HL-60/S4 treated with phorbol 12-myristate 13-acetate at 8.2 ng/mL for 4 days and 3 days (cell line): Measurements from ENCODE around the gene RAVER1.
"Not testable (repeated sequence)": the region's sequence is repeated elsewhere in the genome, so short reads cannot be mapped to it uniquely, and the experiment has no call there.

Experiments
- in situ Hi-C: fragments of 300-500 bp; cut with MboI; formaldehyde crosslinking; loops from 2 replicates; pipeline ENCODE4 v1.15.0; 2022; ENCODE audit warnings: low sequenced_read_pairs

RAVER1 gene

GRCh38 chr19:10344780-10345179 lies 11.5 kb upstream of the RAVER1 start:
- in situ Hi-C loops, result no loop called here

GRCh38 chr19:10343495-10343894 lies 10.2 kb upstream of the RAVER1 start:
- in situ Hi-C loops, result no loop called here

GRCh38 chr19:10339977-10340376 lies 6.6 kb upstream of the RAVER1 start:
- in situ Hi-C loops, result no loop called here

GRCh38 chr19:10339380-10339960 lies 6.1 kb upstream of the RAVER1 start, which contains the start of gene ICAM3:
Gene ICAM3, minus strand, starts transcription at chr19:10339624. Its CDS starts 10 bp downstream, at chr19:10339614.
- in situ Hi-C loops, result no loop called here

GRCh38 chr19:10338940-10339339 lies 5.6 kb upstream of the RAVER1 start:
- in situ Hi-C loops, result no loop called here

DNA sequence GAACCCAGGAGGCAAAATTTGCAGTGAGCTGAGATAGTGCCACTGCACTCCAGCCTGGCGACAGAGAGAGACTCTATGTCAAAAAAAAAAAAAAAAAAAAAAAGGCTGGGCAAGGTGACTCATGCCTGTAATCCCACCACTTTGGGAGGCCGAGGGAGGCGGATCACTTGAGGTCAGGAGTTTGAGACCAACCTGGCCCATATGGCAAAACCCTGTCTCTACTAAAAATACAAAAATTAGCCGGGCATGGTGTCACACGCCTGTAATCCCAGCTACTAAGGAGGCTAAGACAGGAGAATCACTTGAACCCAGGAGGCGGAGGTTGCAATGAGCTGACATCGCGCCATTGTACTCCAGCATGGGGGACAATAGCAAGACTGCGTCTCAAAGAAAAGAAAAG lies 3.4 kb upstream of the RAVER1 start:
- in situ Hi-C loops, result not testable (repeated sequence)

DNA sequence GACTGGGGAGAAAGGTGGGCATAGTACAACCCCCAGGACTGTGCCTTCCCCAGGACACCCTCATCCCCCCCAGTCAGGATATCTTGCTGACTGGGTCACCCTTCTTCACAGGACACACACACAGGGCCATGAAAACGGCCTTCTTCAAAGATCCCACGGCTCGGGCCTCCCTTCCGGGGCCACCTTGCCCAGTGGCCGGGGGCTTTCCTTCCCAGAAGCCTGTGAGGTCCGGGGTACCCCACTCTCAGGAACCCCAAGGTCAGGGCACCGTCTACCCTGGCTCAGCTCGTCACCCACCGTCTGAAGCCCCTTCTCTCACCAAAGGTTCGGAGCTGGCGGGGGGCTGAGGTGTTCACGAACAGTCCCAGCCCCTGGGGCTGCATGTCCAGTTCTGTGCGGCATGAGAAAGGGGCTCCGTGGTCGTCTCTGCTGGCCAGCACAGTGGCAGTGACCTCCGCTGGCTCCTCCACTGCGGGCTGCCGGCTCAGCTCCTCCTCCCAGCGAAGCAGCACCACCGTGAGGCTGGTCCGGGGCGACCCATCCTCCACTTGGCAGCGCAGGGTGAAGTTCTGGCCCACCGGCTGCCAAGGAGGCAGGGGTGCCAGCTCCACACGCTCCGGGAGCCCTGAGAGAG lies 2.1 kb upstream of the RAVER1 start:
- in situ Hi-C loops, result no loop called here

DNA sequence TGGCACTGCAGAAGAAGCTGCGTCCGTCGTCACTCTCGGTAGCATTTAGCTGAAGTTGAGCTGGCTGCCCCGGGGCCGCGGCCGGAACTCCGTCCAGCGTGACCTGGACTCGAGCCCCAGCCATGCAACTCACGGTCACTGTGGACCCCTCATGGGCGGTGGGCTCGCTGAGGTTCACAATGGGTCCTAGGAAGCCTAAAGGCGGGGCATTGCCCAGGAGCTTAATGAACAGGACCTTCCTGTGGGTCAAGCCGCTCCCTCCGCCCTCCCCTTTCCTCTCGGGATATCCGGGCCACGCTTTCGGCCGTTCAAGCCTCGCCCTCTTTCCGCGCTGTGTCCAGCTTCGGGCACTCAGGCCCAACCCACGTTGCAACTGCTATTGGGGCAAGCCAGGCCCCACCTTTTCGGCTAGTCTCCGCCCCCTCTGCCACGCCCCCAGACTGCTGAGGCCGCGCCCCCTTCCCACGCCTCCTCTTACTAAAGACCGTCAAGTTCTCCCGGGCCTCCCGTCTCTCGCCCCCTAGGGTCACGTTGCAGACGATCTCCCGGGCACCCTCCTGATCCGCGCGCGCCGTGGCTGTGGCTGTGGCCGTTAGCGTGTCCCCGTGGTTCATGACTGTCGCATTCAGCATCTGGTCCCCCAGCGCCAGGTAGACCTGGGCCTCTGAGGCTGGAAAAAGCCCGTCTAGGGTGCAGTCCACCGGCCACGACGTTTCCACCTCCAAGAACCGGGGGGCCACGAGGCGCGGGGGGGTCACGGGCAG lies 1.4 kb upstream of the RAVER1 start:
- in situ Hi-C loops, result no loop called here

GRCh38 chr19:10333758-10334587 lies 644 bp upstream of the RAVER1 start:
- in situ Hi-C loops, result no loop called here

GRCh38 chr19:10332158-10332964 lies 968 bp downstream of the RAVER1 start:
- in situ Hi-C loops, result no loop called here

DNA sequence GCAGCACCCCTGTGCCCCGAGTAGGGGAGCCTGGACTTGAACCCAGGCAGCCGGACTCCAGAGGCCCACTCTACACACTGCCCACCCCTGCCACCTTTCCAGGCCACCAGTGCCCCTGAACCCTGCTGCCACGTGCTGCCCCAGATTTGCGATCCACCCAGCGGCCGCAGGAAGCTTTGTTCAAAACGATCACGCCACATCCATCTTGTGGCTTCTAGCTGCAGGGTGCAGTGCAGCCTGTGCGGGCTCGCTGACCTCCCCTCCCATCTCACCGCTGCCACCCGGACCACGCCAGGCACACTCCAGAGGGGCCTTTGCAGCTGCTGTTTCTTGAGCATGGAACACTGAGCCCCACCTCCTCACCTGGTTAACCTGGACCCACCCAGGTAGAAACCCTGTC lies 3.8 kb downstream of the RAVER1 start:
- in situ Hi-C loops, result no loop called here

- in situ Hi-C loops, result no loop called here
Measured at GRCh38 chr19:10328558-10329429, 4.5 kb downstream of the RAVER1 start.

DNA sequence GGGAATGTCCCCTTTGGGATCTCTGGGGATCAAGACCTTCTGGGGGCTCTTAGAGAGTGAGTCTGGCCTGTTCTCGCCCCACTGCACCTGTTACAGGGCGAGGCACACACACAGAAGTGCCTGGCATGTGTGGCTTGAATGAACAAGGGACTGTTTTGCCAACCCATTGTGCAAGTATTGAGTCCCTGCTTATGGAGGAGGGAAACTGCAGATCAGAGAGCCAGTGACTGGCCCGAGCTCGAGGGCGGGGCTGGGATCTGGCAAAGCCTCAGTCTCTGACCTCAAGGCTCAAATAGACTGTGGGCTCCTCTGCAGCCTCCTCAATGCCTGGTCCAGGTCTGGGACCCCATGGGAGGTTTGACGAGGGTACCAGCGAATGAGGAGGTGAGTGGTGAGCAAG lies 5.5 kb downstream of the RAVER1 start:
- in situ Hi-C loops, result no loop called here

GRCh38 chr19:10325732-10326131 lies 7.6 kb downstream of the RAVER1 start:
- in situ Hi-C loops, result no loop called here

GRCh38 chr19:10321874-10322835 lies 11.2 kb downstream of the RAVER1 start:
- in situ Hi-C loops, result no loop called here

DNA sequence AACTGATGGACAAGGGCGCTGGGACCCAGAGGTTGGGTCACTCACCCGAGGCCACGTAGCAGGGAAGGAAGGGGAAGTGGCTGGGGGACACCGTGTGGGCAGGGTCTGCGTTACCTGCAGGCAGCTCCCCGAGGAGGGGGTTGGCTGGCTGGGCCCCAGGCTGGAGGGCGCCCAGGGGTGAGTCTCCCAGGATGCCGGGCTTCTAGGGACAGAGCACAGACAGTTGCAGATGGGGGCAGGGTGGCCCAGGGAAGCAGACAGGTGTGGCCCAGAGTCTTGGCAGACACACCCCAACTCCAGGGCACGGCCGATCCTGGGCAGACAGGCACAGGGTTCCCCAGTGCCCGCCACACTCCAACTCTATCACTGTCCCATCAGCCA lies 11.9 kb downstream of the RAVER1 start:
- in situ Hi-C loops, result no loop called here

DNA sequence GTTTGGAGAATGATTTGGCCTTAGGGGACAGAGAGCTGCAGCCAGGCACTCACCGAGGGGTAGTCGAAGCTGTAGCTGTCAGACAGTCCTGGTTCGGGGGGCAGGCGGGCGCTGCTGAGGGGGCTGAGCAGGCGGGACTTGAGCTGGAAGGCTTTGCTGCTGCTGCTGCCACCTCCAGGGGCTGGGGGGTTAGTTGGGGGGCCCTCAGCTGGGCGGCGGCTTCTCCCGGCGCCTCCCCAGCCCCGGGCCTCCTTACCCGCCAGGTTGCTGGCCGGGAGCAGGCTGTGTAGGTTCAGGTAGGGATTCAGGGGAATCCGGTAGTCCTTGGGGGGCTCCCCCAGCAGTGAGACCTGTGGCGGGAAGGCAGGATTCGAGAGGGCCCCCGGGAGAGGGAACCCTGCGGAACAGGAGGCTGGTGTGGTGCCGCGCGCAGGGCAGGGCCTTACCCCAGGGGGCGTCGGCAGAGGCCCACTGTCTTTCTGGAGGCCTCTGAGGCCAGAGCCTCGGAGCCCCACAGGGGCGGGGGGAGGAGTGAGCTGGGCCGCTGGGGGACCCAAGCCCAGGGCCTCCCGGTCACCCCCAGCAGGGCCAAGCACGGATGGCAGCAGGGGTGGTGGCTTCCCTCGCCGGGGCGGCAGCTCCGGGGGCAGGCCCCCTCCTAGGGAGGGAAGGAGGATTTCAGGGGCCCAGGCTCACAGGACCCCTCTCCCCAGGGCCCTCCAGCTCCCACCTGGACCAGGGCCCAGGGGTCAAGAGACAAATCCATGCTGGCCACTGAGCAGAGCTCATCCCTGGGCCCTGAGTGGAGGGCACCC lies 12.5 kb downstream of the RAVER1 start:
- in situ Hi-C loops, result no loop called here
